Keratinocyte (primary cell): Measurements from ENCODE around the gene SDF4. TPM values are rescaled to one million over a fixed set of nuclear protein-coding genes. Genes with fewer than 3 reads are reported as not detected.

Experiments
- DNase-seq: peaks from one replicate; pipeline ENCODE4 v3.0.0-alpha.2; 2011; ENCODE audit warnings: low read depth, missing footprints, low spot score
- FAIRE-seq: peaks from 2 replicates; lab custom pipeline; 2011; peaks lifted over from hg19 to GRCh38; lab: Jason Lieb, UNC
- H2AFZ ChIP-seq: 2 replicates; pipeline ENCODE4 v1.6.0; 2012; ENCODE audit warnings: low read length, control low read depth, inconsistent platforms; ENCODE audit not compliant: control insufficient read depth
- H3K27ac ChIP-seq: 2 replicates; pipeline ENCODE4 v1.5.1; 2011; ENCODE audit warnings: low read length; ENCODE audit not compliant: control insufficient read depth, insufficient read depth
- H3K27me3 ChIP-seq: 3 replicates; pipeline ENCODE4 v1.6.0; 2011; ENCODE audit warnings: low read length; ENCODE audit not compliant: control insufficient read depth, insufficient read depth; ENCODE audit errors: extremely low read depth
- H3K36me3 ChIP-seq, 2 experiments: 2 replicates in 1 of 2; 3 replicates in 1 of 2; pipeline ENCODE4 v1.5.1; 2011; ENCODE audit warnings: low read length in 2 of 2, mild to moderate bottlenecking in 1 of 2; ENCODE audit not compliant: control insufficient read depth in 2 of 2, insufficient read depth in 2 of 2; ENCODE audit errors: extremely low read depth in 1 of 2
- H3K4me1 ChIP-seq: 3 replicates; pipeline ENCODE4 v1.5.1; 2011; ENCODE audit warnings: low read length; ENCODE audit not compliant: control insufficient read depth, insufficient read depth; ENCODE audit errors: extremely low read depth
- H3K4me2 ChIP-seq: 3 replicates; pipeline ENCODE4 v1.6.0; 2011; ENCODE audit warnings: low read depth, low read length; ENCODE audit not compliant: control insufficient read depth, insufficient read depth; ENCODE audit errors: extremely low read depth
- H3K4me3 ChIP-seq, 3 experiments: fragments of 200-600 bp in 1 of 3; sonication (generic) in 1 of 3; 2 replicates in 2 of 3; 3 replicates in 1 of 3; pipeline ENCODE4 v1.5.1; 2011 to 2016; ENCODE audit warnings: low read length in 3 of 3, mild to moderate bottlenecking in 3 of 3, control low read depth in 2 of 3, inconsistent platforms in 1 of 3, low read depth in 1 of 3, mixed read lengths in 1 of 3, mixed run types in 1 of 3, moderate library complexity in 1 of 3; ENCODE audit not compliant: control insufficient read depth in 2 of 3, insufficient read depth in 2 of 3; ENCODE audit errors: extremely low read depth in 1 of 3
- H3K79me2 ChIP-seq: 2 replicates; pipeline ENCODE4 v1.6.0; 2012; ENCODE audit warnings: low read length; ENCODE audit not compliant: control insufficient read depth, insufficient read depth
- H3K9ac ChIP-seq: 3 replicates; pipeline ENCODE4 v1.6.0; 2011; ENCODE audit warnings: low read length; ENCODE audit not compliant: control insufficient read depth, insufficient read depth; ENCODE audit errors: extremely low read depth
- H3K9me1 ChIP-seq: 3 replicates; pipeline ENCODE4 v1.6.0; 2011; ENCODE audit warnings: low read length; ENCODE audit not compliant: control insufficient read depth, insufficient read depth; ENCODE audit errors: extremely low read depth
- H3K9me3 ChIP-seq: 2 replicates; pipeline ENCODE4 v1.5.1; 2012; ENCODE audit warnings: low read depth, low read length; ENCODE audit not compliant: control insufficient read depth
- H4K20me1 ChIP-seq: 3 replicates; pipeline ENCODE4 v1.6.0; 2011; ENCODE audit warnings: low read length; ENCODE audit not compliant: control insufficient read depth, insufficient read depth; ENCODE audit errors: extremely low read depth
- EZH2 ChIP-seq: IDR thresholded peaks from one replicate; pipeline ENCODE4 v1.6.1; 2012; ENCODE audit warnings: inconsistent platforms, mild to moderate bottlenecking, low read length, moderate library complexity
- dilution Hi-C: fragments of 300-500 bp; cut with MboI; formaldehyde crosslinking; loops from one replicate; pipeline ENCODE4 v1.7.0; 2020; ENCODE audit warnings: low sequenced_read_pairs; ENCODE audit not compliant: extremely low pct_ligation_motif_present
- polyA plus RNA-seq, 5 experiments: library from polyadenylated mRNA; depleted of rRNA in 3 of 5; stranded (reverse) in 3 of 5; stranded (forward) in 1 of 5; unstranded in 1 of 5; fragments of >200 nt; gene quantifications; 1 replicate in 1 of 5; 2 replicates in 3 of 5; 3 replicates in 1 of 5; pipeline versions ENCODE4 v1.2.1 to v1.2.3, GENCODE V29; 2011 to 2012; ENCODE audit warnings: missing spikeins in 2 of 5, low read depth in 1 of 5, low replicate concordance in 1 of 5
- TF ChIP-seq, protein P1 (sequence below), 3 experiments: IDR thresholded peaks in 1 of 3; conservative IDR thresholded peaks in 1 of 3; optimal IDR thresholded peaks in 1 of 3; 2 replicates in 2 of 3; 3 replicates in 1 of 3; pipeline versions ENCODE3 to v1.5.1; 2011; ENCODE audit warnings: low read length in 3 of 3, mild to moderate bottlenecking in 3 of 3, moderate library complexity in 2 of 3, control low read depth in 1 of 3, inconsistent platforms in 1 of 3; ENCODE audit not compliant: insufficient read depth in 2 of 3; ENCODE audit errors: extremely low read depth in 1 of 3

The SDF4 gene
- polyA plus RNA-seq, 1 donor (not counting 4 experiments of a cell fraction or from before 2014, with no cell fraction given): 66.3 TPM

DNA sequence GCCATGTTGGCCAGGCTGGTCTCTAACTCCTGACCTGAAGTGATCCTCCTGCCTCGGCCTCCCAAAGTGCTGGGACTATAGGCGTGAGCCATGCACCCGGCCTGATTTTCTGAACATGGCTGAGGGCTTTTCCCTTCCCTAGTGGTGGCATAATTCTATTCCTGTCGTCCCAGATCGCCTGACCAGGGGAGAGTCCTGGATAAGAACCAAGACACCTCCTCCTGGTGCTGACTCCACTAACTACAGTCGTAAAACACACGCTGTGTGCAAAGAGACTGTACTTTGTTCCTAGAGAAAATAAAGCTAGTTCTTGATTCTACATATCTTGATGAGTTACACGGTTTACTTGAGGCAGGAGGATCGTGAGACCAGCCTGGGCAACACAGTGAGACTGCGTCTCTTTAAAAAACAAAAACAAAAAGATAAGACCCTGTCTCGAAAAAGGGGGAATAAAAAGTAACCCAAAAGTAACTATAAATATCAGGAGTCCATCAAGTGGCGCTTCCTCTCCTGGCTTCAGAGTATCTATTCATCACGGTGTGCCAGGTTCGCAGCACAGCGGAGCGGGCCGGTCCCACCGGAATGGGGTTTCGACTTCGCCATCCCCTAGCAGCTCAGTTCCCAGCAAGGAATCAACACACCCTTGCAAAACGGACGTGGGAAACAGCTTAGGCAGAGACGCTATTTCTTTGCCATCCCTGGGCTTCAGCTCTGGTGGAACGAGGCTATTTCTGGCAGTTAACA is 973 bp downstream of the SDF4 start:
- DNase-seq (no peak), FAIRE-seq (peak; percentile 52)
- H3K9ac ChIP-seq: peak overlapping the region; percentile 96
- H3K9me1 ChIP-seq: no peaks in the 10 kb centered on the region
- TF ChIP-seq, protein P1, sequence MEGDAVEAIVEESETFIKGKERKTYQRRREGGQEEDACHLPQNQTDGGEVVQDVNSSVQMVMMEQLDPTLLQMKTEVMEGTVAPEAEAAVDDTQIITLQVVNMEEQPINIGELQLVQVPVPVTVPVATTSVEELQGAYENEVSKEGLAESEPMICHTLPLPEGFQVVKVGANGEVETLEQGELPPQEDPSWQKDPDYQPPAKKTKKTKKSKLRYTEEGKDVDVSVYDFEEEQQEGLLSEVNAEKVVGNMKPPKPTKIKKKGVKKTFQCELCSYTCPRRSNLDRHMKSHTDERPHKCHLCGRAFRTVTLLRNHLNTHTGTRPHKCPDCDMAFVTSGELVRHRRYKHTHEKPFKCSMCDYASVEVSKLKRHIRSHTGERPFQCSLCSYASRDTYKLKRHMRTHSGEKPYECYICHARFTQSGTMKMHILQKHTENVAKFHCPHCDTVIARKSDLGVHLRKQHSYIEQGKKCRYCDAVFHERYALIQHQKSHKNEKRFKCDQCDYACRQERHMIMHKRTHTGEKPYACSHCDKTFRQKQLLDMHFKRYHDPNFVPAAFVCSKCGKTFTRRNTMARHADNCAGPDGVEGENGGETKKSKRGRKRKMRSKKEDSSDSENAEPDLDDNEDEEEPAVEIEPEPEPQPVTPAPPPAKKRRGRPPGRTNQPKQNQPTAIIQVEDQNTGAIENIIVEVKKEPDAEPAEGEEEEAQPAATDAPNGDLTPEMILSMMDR (optimal IDR thresholded peaks at IDR 0.05 in 1 of 3, IDR thresholded peaks at IDR 0.05 in 1 of 3, conservative IDR thresholded peaks at IDR 0.05 in 1 of 3; ENCODE audit: extremely low read depth in 1 of 3, insufficient read depth in 2 of 3, low read length in 3 of 3): peak; percentile 28 to 45 (median 40)
- no peak for TF ChIP-seq EZH2
- H4K20me1 ChIP-seq: peaks cover 5% of the 10 kb centered on the region
- no peaks in the 10 kb centered on the region for H3K27me3 ChIP-seq
- H3K79me2 ChIP-seq: peaks cover 72% of the 10 kb centered on the region
- peaks cover 10 to 33% of the 10 kb centered on the region in 2 experiments for H3K36me3 ChIP-seq
- peaks cover 8% of the 10 kb centered on the region for H3K4me1 ChIP-seq
- H3K9me3 ChIP-seq: peaks cover 4% of the 10 kb centered on the region
- peak overlapping the region; percentile 68 for H2AFZ ChIP-seq
- dilution Hi-C loops: no loop called here
- H3K4me3 ChIP-seq: peak overlapping the region; percentile 82 to 93 (median 91)
- H3K27ac ChIP-seq: peak overlapping the region; percentile 79
- peak overlapping the region; percentile 92 for H3K4me2 ChIP-seq

DNA sequence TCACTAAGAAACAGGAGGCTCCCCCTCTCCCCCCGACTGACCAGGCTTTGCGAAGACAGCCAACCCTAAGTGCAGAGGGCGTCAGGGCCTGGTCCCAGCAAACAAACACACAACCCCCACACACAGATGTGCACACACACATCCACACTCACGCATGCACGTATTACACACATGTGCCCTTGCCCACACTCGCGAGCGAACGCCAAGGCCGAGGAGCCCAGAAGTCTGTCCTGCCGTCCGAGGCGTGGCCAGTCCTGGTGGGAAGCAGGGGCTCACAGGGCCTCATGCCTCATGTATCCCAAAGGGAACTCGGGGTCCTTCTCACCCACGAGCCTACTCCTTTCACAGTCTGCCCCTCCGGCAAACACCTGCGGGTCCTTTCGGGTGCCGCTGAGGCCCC is 2.0 kb downstream of the SDF4 start:
- Histone ChIP-seq H3K36me3 (peaks cover 13 to 35% of the 10 kb centered on the region in 2 experiments), H3K27ac (no peak overlapping the region), H3K79me2 (peaks cover 81% of the 10 kb centered on the region), H3K4me3 (no peak overlapping the region), H3K4me1 (peaks cover 8% of the 10 kb centered on the region), H3K4me2 (no peak overlapping the region), H3K9ac (no peak overlapping the region), H3K27me3 (no peaks in the 10 kb centered on the region), H3K9me1 (no peaks in the 10 kb centered on the region), H3K9me3 (peaks cover 4% of the 10 kb centered on the region), H2AFZ (no peak overlapping the region), H4K20me1 (peaks cover 5% of the 10 kb centered on the region)
- DNase-seq (no peak), FAIRE-seq (no peak)
- TF ChIP-seq EZH2: no peak
- TF ChIP-seq, protein P1 (optimal IDR thresholded peaks at IDR 0.05 in 1 of 3, IDR thresholded peaks at IDR 0.05 in 1 of 3, conservative IDR thresholded peaks at IDR 0.05 in 1 of 3; ENCODE audit: extremely low read depth in 1 of 3, insufficient read depth in 2 of 3, low read length in 3 of 3): no peak
- dilution Hi-C loops: no loop called here
